GM18505 (cell line): ENCODE measurements around the gene SETD4.

Experiments used
- ATAC-seq: cut with Tn5 transposase; IDR thresholded peaks from one replicate; pipeline ENCODE4 v1.9.1; 2021; ENCODE audit not compliant: unreplicated experiment
- POLR2A ChIP-seq: IDR thresholded peaks from 4 replicates; pipeline ENCODE4 v1.6.1; 2011; ENCODE audit warnings: borderline replicate concordance; ENCODE audit not compliant: insufficient read depth, insufficient read length; ENCODE audit errors: extremely low read depth

Gene SETD4

GRCh38 chr21:36004441-36004840 is 55.9 kb downstream of the SETD4 start:
- ATAC-seq = no peak
- no peak for TF ChIP-seq POLR2A

- ATAC-seq = no peak
- no peak for TF ChIP-seq POLR2A
These were observed 56.5 kb downstream of the SETD4 start for GRCh38 chr21:36003776-36004175.

DNA sequence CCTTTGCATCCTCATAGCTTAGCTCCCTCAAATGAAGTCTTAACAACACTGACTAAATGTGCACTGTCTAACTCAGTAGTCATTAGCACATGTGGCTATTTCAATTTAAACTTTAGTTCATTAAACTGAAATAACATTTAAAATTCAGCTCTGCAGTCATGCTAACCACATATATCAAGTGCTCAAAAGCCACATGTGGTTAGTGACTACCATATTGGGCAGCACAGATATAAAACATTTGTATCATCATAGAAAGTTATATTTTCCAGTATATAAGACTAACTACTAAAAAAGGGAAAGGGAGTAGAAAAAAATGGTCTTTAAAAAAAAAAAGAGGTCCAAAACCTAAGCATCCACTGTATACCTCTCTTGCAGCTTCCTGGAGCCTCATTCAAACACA is 64.1 kb downstream of the SETD4 start:
- TF ChIP-seq POLR2A = no peak
- ATAC-seq = no peak

DNA sequence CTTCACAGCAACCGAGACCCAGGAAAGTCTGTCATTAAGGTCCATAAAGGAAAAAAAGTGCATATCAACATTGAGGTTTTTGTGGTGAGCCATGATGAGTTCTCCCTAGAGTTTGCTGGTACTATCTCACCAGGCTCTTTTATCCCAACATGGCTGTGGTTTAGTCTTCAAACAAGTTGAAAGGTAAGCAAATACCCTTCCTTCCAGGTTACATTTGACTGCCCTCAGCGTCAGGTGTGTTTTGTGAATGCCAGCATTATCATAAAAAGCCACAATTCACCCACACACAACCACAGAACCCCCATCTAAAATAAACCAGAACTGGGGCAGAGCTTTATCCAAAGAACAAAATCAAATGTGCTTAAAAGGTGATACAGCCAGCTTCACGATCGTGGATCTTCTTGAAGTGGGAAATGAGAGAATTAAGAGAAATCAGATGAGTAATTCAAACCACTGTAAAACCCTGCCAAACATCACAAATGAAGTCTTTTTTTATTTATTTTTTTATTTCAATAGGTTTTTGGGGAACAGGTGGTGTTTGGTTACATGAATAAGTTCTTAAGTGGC is 64.7 kb downstream of the SETD4 start:
- no peak for ATAC-seq
- no peak for TF ChIP-seq POLR2A

- ATAC-seq = no peak
- no peak for TF ChIP-seq POLR2A
These were observed 65.7 kb downstream of the SETD4 start for GRCh38 chr21:35994613-35995012.

GRCh38 chr21:35993875-35994490 is 66.3 kb downstream of the SETD4 start:
- TF ChIP-seq POLR2A = no peak
- no peak for ATAC-seq

DNA sequence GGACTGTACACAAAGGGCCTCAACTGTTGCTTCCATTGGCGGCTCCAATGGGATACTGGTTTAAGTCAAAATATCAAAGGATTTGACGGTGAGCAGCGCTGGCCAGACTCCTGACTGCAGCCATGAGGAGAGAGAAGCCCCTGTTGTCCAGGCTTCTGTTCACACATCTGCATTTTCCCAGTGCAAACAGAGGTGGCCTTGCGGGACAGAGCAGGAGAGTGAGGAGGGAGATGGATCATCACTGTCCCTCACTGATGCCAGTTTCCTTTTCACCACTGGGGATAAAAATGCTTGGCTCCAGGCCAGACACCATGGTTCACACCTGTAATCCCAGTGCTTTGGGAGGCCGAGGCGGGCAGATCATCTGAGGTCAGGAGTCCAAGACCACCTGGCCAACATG is 69.2 kb downstream of the SETD4 start:
- TF ChIP-seq POLR2A = no peak
- no peak for ATAC-seq

- no peak for ATAC-seq
- no peak for TF ChIP-seq POLR2A
These were observed 69.7 kb downstream of the SETD4 start for GRCh38 chr21:35990609-35991008.

DNA sequence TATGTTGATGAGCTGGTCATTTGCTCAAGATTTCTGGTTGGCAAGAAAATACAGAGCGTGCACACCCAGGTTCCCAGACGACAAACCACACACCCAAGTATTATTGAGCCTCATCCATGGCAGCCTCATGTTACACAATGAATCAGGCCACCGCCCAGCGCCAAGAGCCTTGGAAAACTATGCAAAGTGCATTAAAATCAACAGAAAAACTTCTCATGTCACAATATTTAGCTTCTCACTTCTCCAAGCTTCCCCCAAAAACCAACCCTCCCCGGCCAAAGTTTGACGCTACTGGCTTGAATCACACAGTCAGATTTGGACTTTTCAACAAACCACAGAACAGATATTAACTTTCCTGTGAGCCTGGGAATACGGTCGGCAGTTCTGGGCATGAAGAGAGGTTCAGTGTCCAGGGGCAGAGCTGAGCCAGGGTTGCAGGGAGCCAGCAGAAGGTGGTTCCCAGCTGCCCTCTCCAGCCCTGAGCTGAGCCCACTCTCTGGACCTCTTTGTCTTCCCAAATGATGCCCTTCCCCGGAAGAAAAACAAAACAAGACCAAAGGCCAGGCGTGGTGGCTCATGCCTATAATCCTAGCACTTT is 71.1 kb downstream of the SETD4 start:
- TF ChIP-seq POLR2A = no peak
- ATAC-seq = no peak

DNA sequence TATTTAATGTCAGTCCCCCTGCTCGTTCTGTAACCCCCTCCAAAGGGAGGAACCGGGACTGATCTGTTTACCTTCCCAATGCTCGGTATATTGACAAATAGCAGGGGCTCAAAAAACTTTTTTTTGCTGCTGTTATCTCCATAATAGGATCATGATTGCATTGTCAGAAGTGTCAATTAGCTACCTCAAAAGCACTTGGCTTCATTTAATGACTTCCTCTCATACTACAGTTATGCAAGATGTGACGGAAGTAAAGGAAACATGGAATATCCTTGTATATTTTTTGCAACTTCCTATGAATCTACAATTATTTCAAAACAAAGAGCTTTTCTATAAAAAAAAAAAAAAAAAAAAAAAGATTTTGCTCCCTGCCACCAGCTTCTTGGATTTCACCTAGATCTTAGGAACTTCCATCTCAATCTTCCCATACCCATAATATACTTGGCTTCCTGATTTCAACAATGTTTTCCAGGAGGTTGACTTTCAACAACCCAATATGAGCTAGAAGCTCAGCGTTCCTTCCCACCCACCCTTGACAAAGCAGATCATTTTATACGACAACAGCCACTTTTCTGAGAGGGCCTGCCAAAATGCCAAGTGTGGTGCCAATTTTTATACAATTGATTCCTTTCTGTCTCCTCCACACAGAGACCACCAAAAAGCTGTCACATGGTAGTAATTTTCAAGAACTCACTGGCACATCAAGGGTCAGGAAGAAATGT is 71.7 kb downstream of the SETD4 start:
- ATAC-seq = no peak
- TF ChIP-seq POLR2A = no peak

GRCh38 chr21:35987475-35987874 is 72.9 kb downstream of the SETD4 start:
- ATAC-seq = no peak
- TF ChIP-seq POLR2A = no peak

GRCh38 chr21:35984654-35985361 is 75.5 kb downstream of the SETD4 start:
- no peak for TF ChIP-seq POLR2A
- no peak for ATAC-seq
